Fibroblast of lung (primary cell): ENCODE data around the gene ITLN1.
"Not testable (repeated sequence)": the region's sequence is repeated elsewhere in the genome, so short reads cannot be mapped to it uniquely, and the experiment has no call there.

Source experiments
- CTCF ChIP-seq, 2 donors: IDR thresholded peaks in 1 of 2; conservative IDR thresholded peaks in 1 of 2; 1 replicate in 1 of 2; 2 replicates in 1 of 2; pipeline ENCODE4 v1.5.1; 2011 to 2012; ENCODE audit warnings: low read length in 2 of 2, control low read depth in 1 of 2, inconsistent platforms in 1 of 2, low read depth in 1 of 2, mild to moderate bottlenecking in 1 of 2
- EZH2 ChIP-seq: IDR thresholded peaks from 2 replicates; pipeline ENCODE4 v1.5.1; 2012; ENCODE audit warnings: low read length, control low read depth, mild to moderate bottlenecking; ENCODE audit errors: missing control alignments

- TF ChIP-seq CTCF (conservative IDR thresholded peaks at IDR 0.05 in 1 of 2, IDR thresholded peaks at IDR 0.05 in 1 of 2; ENCODE audit: low read depth in 1 of 2, low read length in 2 of 2); EZH2: not testable (repeated sequence)
These were observed 28.2 kb upstream of the ITLN1 start for GRCh38 chr1:160913229-160913628.
